ENCODE data around the gene FANCC. TPM values are rescaled to one million over a fixed set of nuclear protein-coding genes. Genes with fewer than 3 reads are reported as not detected.

The FANCC gene
- 9.9 to 13.4 TPM (median 11.5 TPM) in 5 replicates for total RNA-seq (2022; extraction: Qiagen RNA extraction)

GRCh38 chr9:95317119-95317892 is at the start of gene FANCC:
TSS of gene FANCC (minus strand) at chr9:95317709. CDS start at chr9:95249291, 68,418 bp downstream.

Other genes with a start within 250 kb of the FANCC start
- 3.0 to 4.6 TPM (median 3.8 TPM) in 5 replicates for gene PTCH1, start 199.3 kb upstream of the FANCC start, total RNA-seq (2022; extraction: Qiagen RNA extraction)